HG03045 (cell line): ENCODE results near the gene SPATA13.
"Not testable (repeated sequence)": the region's sequence is repeated elsewhere in the genome, so short reads cannot be mapped to it uniquely, and the experiment has no call there.

Experiments
- ATAC-seq: cut with Tn5 transposase; IDR thresholded peaks from one replicate; pipeline ENCODE4 v1.9.1; 2021; ENCODE audit warnings: mild to moderate bottlenecking, moderate library complexity; ENCODE audit not compliant: unreplicated experiment

Gene SPATA13

DNA sequence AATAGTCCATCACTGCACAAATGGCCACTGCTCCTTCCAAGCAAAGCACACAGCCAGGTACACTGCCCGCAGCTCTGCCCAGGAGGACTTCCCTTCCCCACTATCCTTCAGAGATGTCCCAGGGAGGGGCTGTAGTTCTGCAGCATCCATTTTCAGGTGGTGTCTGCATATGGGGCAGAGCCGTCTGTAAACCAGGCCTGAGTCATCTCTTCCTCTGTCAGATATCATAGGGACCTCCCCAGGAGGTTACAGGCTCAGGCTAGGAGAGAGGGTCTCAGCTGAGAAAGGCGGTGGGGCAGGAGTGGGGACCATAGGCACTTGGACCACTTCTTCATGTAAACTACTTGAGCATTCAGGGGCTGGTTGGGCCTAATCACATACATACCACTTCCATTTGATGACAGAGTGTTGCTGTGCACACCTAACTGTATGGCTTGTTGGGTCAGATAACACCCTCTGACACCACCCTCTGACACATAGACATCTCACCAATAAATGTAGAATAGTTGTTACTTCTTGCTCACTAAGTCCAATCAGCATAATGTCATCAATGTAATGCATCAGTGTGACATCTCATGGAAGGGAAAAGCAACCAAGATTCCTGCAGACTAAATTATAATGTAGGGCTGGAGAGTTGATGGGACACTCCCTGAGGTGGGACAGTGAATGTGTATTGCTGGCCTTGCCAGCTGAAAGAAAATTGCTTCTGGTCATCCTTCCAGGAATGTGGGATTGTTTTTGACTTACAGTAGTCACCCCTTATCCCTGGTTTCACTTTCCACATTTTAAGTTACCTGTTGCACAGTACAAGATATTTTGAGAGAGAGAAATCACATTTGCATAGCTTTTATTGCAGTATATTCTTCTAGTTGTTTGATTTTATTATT, 189.5 kb downstream of the SPATA13 start:
- not testable (repeated sequence) for ATAC-seq

DNA sequence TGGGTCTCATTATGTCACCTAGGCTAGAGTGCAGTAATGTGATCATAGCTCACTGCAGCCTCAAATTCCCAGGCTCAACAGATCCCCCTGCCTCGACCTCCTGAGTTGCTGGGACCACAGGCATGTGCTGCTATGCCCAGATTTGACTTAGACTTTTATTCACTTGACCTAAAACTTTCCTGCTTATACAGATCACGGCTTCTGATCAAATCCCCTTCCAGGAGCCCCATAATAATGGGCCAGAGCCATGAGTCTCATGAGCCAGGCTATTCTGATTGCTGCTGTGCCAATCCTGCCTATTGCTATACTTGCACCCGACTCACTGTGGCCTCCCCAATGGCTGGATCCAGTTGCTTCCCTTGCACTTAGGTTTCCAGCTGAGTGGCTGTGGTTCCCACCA, 190.9 kb downstream of the SPATA13 start:
- ATAC-seq = no peak

DNA sequence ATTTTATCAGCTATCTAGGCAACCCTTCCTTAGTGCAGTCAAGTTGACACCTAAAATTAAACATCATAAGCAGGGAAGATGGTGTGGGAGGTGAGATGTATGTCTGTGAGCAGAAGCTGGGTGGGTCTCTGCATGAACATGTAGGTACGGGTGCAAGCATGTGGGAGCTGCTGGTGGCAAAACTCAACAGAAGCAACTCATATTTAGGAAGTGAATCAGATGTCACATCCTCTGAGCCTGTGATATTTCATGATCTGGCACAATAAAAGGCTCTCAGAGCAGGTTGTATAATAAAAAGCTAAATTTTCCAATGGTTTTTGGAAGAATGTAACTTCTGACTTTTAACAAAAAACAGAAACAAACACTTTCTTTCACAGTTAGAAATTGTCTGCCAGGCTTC, 193.2 kb downstream of the SPATA13 start:
- ATAC-seq = no peak

DNA sequence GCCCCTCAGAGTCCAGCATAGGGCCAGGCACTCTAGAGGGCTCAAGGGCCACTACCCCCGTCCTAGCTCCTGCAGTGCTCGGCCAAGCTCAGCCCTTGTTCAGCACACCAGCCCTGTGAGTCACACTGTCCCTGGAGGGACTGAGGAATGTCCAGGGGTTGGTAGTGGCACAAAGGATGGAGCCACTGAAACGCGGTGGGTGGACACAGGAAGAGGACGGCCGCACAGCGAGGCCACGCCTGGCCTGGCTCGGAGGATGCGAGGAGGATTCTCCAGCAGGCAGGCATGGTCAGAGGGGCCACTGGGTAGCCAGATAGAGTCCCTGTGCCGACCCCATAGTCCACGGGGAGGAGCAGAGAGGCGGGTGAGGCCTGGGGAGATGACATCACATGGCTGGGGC, 194.6 kb downstream of the SPATA13 start:
- ATAC-seq = no peak

DNA sequence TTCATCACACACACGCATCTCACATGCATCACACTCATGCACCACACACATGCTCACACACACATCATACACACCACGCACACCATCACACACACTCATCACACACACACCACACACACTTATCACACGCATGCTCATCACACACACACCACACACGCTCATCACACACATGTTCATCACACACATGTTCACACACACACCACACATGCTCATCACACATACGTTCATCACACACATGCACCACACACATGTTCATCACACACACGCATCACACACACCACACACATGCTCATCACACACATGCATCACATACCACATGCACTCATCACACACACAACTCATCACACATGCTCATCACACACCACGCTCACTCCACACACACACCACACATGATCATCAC, 195.8 kb downstream of the SPATA13 start:
- no peak for ATAC-seq
